GM19328 (cell line): ENCODE data around the gene OMD.
"Not testable (repeated sequence)": the region's sequence is repeated elsewhere in the genome, so short reads cannot be mapped to it uniquely, and the experiment has no call there.

ENCODE experiments used
- ATAC-seq: cut with Tn5 transposase; IDR thresholded peaks from one replicate; pipeline ENCODE4 v1.9.1; 2021; ENCODE audit warnings: mild to moderate bottlenecking, moderate library complexity; ENCODE audit not compliant: unreplicated experiment

Gene OMD

GRCh38 chr9:92414566-92414965 lies 9.7 kb downstream of the OMD start:
- ATAC-seq, result no peak

GRCh38 chr9:92411157-92411556 lies 13.1 kb downstream of the OMD start:
- not testable (repeated sequence) for ATAC-seq

- ATAC-seq, result no peak
Measured at GRCh38 chr9:92408747-92409478, 15.4 kb downstream of the OMD start.

GRCh38 chr9:92407818-92408217 lies 16.5 kb downstream of the OMD start:
- no peak for ATAC-seq

DNA sequence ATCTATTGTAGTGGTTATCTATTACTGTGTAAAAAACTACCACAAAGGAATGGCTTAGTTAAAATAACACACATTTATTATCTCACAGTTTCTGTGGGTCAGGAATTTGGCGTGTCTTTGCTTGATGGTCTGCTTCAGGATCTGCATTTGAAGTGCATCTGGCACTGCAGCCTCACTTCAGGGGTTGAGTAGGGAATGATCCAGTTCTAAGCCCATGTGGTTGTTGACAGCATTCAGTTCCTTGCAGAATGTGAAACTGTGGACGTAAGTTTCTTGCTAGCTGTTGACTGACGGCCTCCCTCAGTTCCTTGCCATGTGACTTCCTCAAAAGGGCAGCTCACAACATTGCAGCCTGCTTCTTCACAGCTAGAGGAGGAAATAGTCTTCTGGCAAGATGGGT lies 17.8 kb downstream of the OMD start:
- peak; percentile 57 for ATAC-seq

DNA sequence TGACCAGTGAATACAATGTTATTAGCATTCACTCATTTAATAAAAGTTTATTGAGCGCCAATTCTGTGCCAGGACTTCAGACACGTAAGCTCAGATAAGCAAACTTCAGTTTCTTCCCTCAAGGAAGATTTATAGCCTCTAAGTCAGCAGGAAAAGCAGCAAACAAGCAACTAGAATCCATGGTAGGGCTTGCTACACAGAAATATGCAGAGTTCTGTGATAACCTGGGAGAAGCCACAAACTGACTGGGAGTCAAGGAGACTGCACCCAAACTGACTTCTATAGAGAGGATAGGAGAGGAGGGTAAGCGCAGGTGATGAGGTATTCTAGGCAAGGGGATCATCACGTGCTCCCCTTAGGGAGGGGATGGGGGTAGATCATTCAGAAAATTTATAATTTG lies 18.5 kb downstream of the OMD start:
- ATAC-seq, result no peak

GRCh38 chr9:92404042-92404836 lies 20.0 kb downstream of the OMD start, which contains the start of gene OGN:
Gene OGN, minus strand, starts transcription at chr9:92404578. Its CDS starts 1,171 bp downstream, at chr9:92403407.
- ATAC-seq, result no peak

DNA sequence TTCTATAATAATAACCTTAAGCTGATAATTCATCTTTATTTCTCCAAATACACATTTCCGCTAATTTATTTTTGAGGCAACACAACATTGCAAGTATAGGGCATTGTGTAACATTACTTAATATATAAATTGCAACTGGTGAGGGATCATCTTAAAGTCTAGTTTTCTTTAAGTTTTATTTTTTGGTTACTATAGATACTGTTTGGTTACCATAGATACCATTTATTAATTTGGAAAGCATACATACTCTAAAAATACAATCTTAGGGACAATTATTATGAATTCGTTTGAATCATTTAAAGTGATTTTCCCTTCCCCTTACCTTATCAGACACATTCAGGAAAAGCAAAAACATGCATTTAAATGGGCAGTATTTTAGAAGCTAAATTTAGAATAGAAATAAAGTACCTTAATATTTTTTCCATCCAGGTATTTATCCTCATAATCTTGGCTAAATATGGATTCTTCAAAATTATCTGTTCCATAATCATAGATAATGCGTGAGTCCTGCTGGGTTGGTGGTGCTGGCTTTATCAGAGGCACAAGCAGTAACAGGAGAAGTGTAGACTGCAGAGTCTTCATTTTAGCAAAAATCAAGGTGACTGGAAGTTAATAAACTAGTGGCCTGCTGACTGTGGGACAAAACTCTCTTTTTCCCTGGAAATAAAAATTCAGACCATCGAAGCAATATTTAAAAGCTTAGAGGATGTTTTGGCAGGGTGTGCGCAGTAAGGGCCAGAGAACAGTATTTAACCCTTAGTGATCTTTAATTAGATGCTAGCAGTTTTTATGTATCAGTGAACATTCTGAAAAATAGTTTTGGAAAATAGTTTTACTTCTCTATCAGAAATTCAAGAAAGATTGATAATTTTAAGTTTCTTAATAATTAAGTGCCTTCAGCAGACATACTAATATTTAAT lies 21.2 kb downstream of the OMD start:
- ATAC-seq, result no peak

GRCh38 chr9:92402360-92402759 lies 21.9 kb downstream of the OMD start:
- no peak for ATAC-seq

DNA sequence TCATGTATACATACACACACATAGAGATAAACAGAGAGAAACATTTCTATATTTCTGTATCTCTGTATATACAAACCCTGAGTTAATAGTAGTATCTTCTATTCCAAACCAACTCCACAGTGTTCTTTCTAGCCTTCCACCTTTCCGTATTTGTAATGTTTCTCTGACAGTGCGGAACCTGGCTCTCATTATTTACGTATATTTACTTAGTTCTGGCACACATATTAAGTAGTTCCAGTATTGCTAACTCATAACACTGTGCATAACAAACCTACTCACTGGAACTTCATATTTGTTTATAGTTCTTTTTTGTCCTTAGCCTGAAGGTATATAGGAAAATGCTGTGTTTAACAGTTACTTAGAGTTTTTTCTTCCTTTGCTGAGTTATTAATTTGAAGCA lies 26.4 kb downstream of the OMD start:
- no peak for ATAC-seq

GRCh38 chr9:92395617-92396016 lies 28.7 kb downstream of the OMD start:
- no peak for ATAC-seq

GRCh38 chr9:92393686-92394085 lies 30.6 kb downstream of the OMD start:
- ATAC-seq, result no peak

DNA sequence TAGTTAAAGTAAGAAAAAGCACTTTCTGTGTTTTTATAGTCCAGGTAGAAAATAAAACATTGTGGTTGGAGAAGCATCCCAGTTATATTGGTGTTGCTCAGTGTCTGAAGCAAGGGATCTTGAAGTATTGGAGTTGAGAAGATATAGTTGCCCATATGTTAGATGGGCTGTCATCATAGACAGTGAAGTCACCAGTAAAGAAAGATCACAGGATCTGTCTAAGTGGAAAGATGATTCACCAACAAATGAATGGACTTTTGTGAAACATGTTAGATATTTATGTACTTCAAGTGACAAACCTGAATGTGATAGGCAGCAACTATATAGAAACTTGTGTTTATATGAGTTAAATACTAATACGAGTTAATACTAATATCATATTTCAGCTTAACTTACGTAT lies 31.6 kb downstream of the OMD start:
- ATAC-seq, result no peak

DNA sequence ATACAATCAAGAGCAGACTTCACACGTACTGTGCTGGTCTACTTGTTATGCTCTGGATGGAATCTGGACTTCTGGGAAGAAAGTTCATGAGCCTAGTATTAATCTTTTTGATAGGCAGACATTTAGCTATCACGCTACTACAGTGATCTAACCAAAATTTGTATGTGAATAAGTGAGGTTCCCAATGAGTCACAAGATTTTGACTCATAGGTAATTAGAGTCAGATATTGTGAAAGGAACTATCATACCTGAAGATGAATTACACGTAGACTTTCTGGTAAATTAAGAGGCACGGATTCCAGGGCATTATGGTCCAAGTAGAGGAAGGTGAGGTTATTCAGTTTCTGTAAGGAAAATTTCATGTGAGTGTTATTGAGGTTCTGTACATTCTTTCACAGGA lies 38.3 kb downstream of the OMD start:
- ATAC-seq, result no peak

DNA sequence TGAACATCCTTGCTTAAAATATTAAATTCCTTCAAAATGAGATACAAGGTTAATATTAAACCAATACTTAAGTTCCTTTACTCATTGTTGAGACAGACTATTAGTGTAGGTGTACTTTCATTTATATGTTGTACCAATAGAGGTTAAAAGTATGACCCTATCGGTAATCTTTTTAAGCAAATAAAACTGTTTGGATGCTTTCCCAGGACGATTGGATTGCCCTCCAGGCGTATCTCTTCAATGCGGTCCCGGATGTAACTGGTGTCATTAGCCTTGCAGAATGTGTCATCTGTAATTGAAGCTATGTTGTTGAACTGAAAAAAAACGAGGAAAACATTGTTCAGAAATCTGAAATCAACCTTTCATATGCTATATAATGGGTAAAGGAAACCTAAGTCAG lies 38.8 kb downstream of the OMD start:
- ATAC-seq, result no peak

DNA sequence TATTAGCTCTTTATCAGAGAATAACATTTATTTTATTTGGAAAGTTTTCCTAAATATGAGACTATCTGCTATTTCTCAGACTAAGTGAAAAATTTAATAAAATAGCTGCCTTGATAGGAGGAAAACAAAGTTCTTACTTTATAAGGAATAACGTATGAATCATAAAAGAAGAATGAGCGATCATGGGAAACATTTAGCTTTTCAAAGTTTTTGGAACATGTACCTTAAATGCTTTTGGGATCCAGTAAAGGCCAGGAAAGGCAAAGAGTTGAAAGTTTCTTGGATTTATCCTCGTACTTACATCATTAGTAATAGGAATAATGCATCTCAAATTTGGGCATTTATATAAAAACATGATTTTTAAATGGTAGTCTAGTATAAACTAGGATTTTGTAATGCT lies 39.3 kb downstream of the OMD start:
- ATAC-seq, result no peak

DNA sequence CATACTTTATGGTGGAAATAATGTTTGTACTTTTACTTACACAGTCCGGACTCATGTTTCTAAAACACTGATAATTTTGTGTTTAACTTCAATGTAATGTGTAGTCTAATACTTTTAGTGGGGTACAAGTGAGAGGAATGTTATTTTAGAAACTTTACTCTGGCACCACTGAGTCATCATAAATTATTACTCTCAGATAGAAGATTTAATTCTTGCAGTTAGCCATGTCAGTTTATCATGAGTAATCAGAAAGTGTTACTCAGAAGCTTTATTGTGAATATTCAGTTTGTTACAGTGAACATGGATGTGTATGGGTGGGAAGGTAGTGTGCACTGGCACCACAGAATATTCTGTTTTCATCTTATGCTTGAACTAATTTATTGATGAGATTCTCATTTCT lies 39.9 kb downstream of the OMD start:
- no peak for ATAC-seq

- ATAC-seq, result no peak
Measured at GRCh38 chr9:92381775-92382174, 42.5 kb downstream of the OMD start.

DNA sequence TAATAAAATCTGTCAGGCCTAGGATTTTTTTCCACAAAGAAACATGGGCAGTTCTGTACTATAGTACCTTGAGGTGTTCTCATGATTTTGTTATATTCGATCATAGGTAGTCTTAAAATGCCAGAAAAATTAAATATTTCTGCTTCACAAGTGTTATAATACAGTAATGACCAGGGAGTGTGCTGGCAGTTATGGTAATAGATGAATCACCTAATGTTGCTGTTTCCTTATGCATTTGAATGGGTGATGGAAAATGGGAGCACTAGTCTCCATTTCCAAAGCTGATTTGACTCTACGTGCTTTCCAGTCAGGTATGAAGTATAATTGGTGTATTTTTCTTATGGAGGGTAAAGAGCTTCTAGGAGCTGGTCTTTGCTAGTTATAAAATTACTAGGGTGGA lies 43.7 kb downstream of the OMD start:
- no peak for ATAC-seq

- no peak for ATAC-seq
Measured at GRCh38 chr9:92378865-92379560, 45.3 kb downstream of the OMD start.

GRCh38 chr9:92377876-92378275 lies 46.4 kb downstream of the OMD start:
- no peak for ATAC-seq
